ENCODE data around the gene F10.

DNA sequence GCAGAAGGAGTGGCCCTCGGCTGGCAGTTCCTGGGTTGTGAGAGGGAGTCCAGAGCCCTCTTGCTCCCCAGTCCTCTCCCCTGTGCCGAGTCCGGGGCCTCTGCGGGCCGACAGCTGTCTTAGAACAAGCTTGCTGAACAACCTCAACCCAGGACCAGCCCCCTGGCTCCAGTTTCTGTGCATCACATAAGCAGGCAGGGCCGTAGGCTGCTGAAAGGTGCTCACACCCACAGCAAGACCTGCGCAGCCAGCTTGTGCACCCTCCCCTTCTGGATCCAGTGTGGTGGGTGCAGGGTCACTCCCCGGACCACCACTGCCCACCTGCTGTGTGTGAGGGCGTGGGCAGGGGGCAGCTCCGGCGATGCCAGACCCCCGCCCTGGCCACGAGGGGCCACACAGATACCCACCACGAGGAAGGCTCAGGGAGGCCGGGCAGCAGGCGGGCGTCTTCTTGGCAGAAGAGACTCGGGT lies 42.2 kb upstream of the F10 start:
- TF ChIP-seq POLR2A (IDR thresholded peaks at IDR 0.05) = no peak
- TF ChIP-seq, protein P1, sequence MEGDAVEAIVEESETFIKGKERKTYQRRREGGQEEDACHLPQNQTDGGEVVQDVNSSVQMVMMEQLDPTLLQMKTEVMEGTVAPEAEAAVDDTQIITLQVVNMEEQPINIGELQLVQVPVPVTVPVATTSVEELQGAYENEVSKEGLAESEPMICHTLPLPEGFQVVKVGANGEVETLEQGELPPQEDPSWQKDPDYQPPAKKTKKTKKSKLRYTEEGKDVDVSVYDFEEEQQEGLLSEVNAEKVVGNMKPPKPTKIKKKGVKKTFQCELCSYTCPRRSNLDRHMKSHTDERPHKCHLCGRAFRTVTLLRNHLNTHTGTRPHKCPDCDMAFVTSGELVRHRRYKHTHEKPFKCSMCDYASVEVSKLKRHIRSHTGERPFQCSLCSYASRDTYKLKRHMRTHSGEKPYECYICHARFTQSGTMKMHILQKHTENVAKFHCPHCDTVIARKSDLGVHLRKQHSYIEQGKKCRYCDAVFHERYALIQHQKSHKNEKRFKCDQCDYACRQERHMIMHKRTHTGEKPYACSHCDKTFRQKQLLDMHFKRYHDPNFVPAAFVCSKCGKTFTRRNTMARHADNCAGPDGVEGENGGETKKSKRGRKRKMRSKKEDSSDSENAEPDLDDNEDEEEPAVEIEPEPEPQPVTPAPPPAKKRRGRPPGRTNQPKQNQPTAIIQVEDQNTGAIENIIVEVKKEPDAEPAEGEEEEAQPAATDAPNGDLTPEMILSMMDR (IDR thresholded peaks at IDR 0.05 in 4 of 5, conservative IDR thresholded peaks at IDR 0.05 in 1 of 5) = no peak
